ENCODE results near the gene SPTB. TPM values are rescaled to one million over a fixed set of nuclear protein-coding genes. Genes with fewer than 3 reads are reported as not detected.

The SPTB gene
- total RNA-seq, 1 experiment from 2014 or later = 2.3 TPM

DNA sequence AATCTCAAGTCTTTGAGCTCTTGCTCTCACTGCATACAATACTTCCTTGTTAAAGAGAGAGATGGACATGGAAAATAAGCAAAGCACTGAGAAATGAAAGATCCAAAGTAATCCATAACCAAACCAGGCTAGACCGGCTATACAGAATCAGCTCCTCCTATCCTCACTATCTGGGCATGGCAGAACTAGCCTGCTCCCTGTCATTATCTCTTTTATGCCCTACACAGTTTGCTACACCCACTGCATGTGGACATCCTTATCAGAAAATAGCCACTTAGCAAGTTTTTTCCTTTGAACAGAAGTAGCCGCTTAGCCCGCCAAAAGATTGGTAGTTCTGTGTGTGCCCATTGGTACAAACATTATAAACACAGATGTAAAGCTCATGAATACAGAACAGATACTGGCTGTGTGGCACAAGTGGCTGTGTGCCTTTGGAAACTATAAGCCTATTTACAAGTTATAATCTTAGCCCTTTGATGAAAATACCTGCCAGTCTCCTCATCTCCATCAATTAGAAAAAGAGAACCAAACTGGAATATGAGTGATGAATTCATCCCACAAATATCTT lies 34.7 kb downstream of the SPTB start:
- Histone ChIP-seq H3K79me2 (ENCODE audit: insufficient read depth, low read length) (no peaks in the 10 kb centered on the region), H2BK120ac (ENCODE audit: low read depth, low read length, poor library complexity, severe bottlenecking) (no peak overlapping the region), H2BK12ac (ENCODE audit: insufficient read length, low read depth, low read length) (no peak overlapping the region), H3K79me1 (ENCODE audit: insufficient read depth, low read depth, low read length, poor library complexity, severe bottlenecking) (no peaks in the 10 kb centered on the region), H3T11ph (ENCODE audit: low read length) (no peak overlapping the region), H3K4ac (ENCODE audit: low read depth, low read length) (no peak overlapping the region), H3K23me2 (ENCODE audit: insufficient read length, low read depth, low read length, poor library complexity, severe bottlenecking) (no peaks in the 10 kb centered on the region), H3K14ac (ENCODE audit: insufficient read depth, low read length) (no peak overlapping the region), H2AK5ac (ENCODE audit: insufficient read length, low read length) (no peak overlapping the region), H3K56ac (ENCODE audit: insufficient read length, low read depth, low read length) (no peak overlapping the region), H3K18ac (ENCODE audit: insufficient read length, low read depth, low read length) (no peak overlapping the region), H4K20me1 (ENCODE audit: control insufficient read depth, insufficient read depth, insufficient read length) (peaks cover 2% of the 10 kb centered on the region), H3K9me3 (ENCODE audit: control insufficient read depth, low read depth, low read length) (no peaks in the 10 kb centered on the region), H3K4me2 (ENCODE audit: insufficient read depth, insufficient read length, low read length) (no peak overlapping the region), H3K27me3 (ENCODE audit: insufficient read depth, low read length) (no peaks in the 10 kb centered on the region), H2BK15ac (ENCODE audit: low read depth, low read length) (no peak overlapping the region), H2AFZ (ENCODE audit: low read length) (no peak overlapping the region), H3K23ac (ENCODE audit: insufficient read length, low read depth, low read length) (no peak overlapping the region), H4K8ac (replicated peaks; ENCODE audit: insufficient read length, low read depth, low read length) (no peak overlapping the region), H3K27ac (ENCODE audit: insufficient read length, low read depth, low read length) (no peak overlapping the region), H2BK20ac (ENCODE audit: low read depth, low read length, poor library complexity, severe bottlenecking) (no peak overlapping the region), H2BK5ac (ENCODE audit: insufficient read length, low read length) (no peak overlapping the region), H4K5ac (ENCODE audit: insufficient read length, low read depth, low read length) (no peak overlapping the region), H3K4me1 (ENCODE audit: insufficient read depth, low read length) (peaks cover 6% of the 10 kb centered on the region; the same call in 1 of the 2 replicates), H4K91ac (ENCODE audit: insufficient read length, low read depth, low read length) (no peak overlapping the region), H3K9ac (ENCODE audit: extremely low read depth, insufficient read length, low read length) (no peak overlapping the region)
- Mint-ChIP-seq H3K9me3 (no peaks in the 10 kb centered on the region), H3K27ac (no peak overlapping the region), H3K36me3 (ENCODE audit: insufficient read depth in 1 of 3, low read depth in 3 of 3) (no peaks in the 10 kb centered on the region), H3K4me3 (no peak overlapping the region), H3K27me3 (ENCODE audit: low read depth) (peaks cover 6% of the 10 kb centered on the region), H3K4me1 (peaks cover 28 to 37% of the 10 kb centered on the region in 2 experiments)
- no CpG with 5 or more reads among the region's 3 CpGs for WGBS (ENCODE audit: extremely low coverage, insufficient read length, low lambda C conversion rate)
- TF ChIP-seq, protein P1, sequence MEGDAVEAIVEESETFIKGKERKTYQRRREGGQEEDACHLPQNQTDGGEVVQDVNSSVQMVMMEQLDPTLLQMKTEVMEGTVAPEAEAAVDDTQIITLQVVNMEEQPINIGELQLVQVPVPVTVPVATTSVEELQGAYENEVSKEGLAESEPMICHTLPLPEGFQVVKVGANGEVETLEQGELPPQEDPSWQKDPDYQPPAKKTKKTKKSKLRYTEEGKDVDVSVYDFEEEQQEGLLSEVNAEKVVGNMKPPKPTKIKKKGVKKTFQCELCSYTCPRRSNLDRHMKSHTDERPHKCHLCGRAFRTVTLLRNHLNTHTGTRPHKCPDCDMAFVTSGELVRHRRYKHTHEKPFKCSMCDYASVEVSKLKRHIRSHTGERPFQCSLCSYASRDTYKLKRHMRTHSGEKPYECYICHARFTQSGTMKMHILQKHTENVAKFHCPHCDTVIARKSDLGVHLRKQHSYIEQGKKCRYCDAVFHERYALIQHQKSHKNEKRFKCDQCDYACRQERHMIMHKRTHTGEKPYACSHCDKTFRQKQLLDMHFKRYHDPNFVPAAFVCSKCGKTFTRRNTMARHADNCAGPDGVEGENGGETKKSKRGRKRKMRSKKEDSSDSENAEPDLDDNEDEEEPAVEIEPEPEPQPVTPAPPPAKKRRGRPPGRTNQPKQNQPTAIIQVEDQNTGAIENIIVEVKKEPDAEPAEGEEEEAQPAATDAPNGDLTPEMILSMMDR (conservative IDR thresholded peaks at IDR 0.05) = no peak
- DNase-seq = no peak
